Brain pericyte (primary cell): Measurements from ENCODE around the gene DPYD.

Experiments used
- DNase-seq: peaks from one replicate; pipeline ENCODE4 v3.0.0-alpha.2; 2012; ENCODE audit warnings: low read depth, low spot score

DPYD gene

GRCh38 chr1:97050506-97050905, 870.3 kb downstream of the DPYD start:
- DNase-seq = no peak

GRCh38 chr1:97047421-97047793, 873.4 kb downstream of the DPYD start:
- DNase-seq = no peak

GRCh38 chr1:97046765-97047420, 873.9 kb downstream of the DPYD start:
- DNase-seq = no peak

GRCh38 chr1:97044159-97044760, 876.6 kb downstream of the DPYD start:
- DNase-seq = no peak

GRCh38 chr1:97042551-97042950, 878.3 kb downstream of the DPYD start:
- DNase-seq = no peak

DNA sequence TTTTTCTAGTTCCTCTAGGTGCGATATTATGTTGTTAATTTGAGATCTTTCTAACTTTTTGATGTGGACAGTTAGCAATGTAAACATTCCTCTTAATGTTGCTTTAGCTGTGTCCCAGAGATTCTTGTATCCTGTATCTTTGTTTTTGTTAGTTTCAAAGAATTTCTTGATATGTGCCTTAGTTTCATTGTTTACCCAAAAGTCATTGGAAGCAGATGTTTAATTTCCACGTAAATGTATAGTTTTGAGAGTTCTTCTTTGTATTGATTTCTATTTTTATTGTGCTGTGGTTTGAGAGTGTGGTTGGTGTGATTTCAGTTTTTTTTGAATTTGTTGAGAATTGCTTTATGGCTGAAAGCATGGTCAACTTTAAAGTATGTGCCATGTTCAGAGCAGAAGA, 879.8 kb downstream of the DPYD start:
- DNase-seq = peak; percentile 51

DNA sequence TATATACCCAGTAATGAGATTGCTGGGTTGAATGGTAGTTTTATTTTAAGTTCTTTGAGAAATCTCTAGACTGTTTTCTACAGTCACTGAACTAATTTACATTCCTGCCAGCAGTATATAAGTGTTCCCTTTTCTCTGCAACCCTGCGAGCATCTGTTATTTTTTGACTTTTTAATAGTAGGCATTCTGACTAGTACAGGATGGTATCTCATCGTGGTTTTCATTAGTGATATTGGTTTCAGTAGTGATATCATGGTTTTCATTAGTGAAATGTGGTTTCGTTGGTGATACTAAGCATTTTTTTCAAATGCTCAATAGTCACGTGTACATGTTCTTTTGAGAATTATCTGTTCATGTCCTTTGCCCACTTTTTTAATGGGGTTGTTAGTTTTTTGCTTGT, 882.4 kb downstream of the DPYD start:
- no peak for DNase-seq

DNA sequence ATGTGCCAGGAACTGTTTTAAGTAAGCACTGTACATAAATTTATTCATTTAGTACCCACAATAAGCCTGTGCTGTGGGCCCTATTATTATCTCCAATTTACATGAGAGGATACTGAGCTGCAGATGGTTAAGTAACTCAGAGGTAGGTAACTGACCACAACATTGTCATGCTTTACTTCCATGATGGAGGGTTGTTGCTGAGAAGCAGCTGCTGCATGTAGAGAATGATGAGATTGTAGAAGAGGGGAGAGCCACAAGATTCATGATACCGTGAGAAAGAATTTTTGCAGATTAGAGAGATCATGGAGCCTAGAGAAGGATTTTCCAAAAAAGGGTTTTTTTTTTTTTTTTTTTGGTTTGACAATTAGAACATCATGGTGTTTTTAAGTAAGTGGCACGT, 886.2 kb downstream of the DPYD start:
- DNase-seq = no peak

DNA sequence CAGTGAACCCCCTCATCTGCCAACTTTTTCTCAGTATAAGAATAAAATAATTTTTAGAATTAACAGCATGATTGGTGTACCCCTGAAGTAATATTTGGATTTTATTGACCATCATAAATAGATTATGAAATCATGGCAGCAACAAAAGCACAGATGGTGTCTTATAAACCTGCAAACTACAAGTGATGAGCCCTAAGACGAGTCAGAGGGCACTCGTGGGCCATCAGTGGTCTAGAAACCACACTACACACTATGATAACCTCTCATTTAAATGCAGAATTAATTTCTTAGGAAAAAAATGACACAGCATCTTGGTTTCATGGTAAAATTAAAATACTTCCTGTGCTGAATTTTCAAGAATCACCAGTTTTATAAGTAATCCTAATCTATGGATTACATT, 886.9 kb downstream of the DPYD start:
- DNase-seq = no peak
